Natural killer cell (primary cell): ENCODE measurements around the gene NIP7. TPM values are rescaled to one million over a fixed set of nuclear protein-coding genes. Genes with fewer than 3 reads are reported as not detected.

Source experiments
- ATAC-seq, 3 donors: fragments of 150-1000 bp in 2 of 3; fragments of 200-7000 bp in 1 of 3; cut with Tn5 transposase; 1 replicate in 1 of 3; 2 replicates in 2 of 3; pipeline ENCODE4 v1.10.0; 2021; ENCODE audit warnings: mild to moderate bottlenecking in 2 of 3, moderate library complexity in 2 of 3
- DNase-seq, 2 donors: peaks; one replicate each; pipeline versions ENCODE4 v3.0.0 to v3.0.0-alpha.2; 2013 to 2021; ENCODE audit warnings: mixed read lengths in 1 of 2
- H3K27ac ChIP-seq: one replicate; pipeline ENCODE4 v1.5.1; 2013; ENCODE audit warnings: mild to moderate bottlenecking, low read length
- H3K27me3 ChIP-seq: one replicate; pipeline ENCODE4 v1.6.1; 2013; ENCODE audit warnings: low read length; ENCODE audit not compliant: control insufficient read depth, insufficient read depth
- H3K36me3 ChIP-seq: one replicate; pipeline ENCODE4 v1.6.1; 2013; ENCODE audit warnings: low read length; ENCODE audit not compliant: control insufficient read depth, insufficient read depth
- H3K4me1 ChIP-seq: one replicate; pipeline ENCODE4 v1.6.1; 2013; ENCODE audit warnings: low read length; ENCODE audit not compliant: control insufficient read depth, insufficient read depth
- H3K4me3 ChIP-seq: one replicate; pipeline ENCODE4 v1.5.1; 2013; ENCODE audit warnings: low read length
- H3K9me3 ChIP-seq: one replicate; pipeline ENCODE4 v1.6.1; 2013; ENCODE audit warnings: low read length; ENCODE audit not compliant: control insufficient read depth, insufficient read depth
- H3K27ac Mint-ChIP-seq, 2 donors: one replicate each; pipeline ENCODE4 v1.8.0; 2022; ENCODE audit warnings: mild to moderate bottlenecking in 2 of 2, mixed read lengths in 2 of 2, moderate library complexity in 1 of 2
- H3K27me3 Mint-ChIP-seq, 2 donors: one replicate each; pipeline ENCODE4 v1.8.0; 2022; ENCODE audit warnings: low read depth in 2 of 2, mixed read lengths in 2 of 2
- H3K36me3 Mint-ChIP-seq: one replicate; pipeline ENCODE4 v1.8.0; 2022; ENCODE audit warnings: mixed read lengths
- H3K4me1 Mint-ChIP-seq, 2 donors: one replicate each; pipeline ENCODE4 v1.8.0; 2022; ENCODE audit warnings: mixed read lengths in 2 of 2
- H3K4me3 Mint-ChIP-seq: one replicate; pipeline ENCODE4 v1.8.0; 2022; ENCODE audit warnings: mild to moderate bottlenecking, moderate library complexity, mixed read lengths
- H3K9me3 Mint-ChIP-seq, 2 donors: one replicate each; pipeline ENCODE4 v1.8.0; 2022; ENCODE audit warnings: mixed read lengths in 2 of 2
- WGBS: methylation state at CpG from one replicate; pipeline ENCODE4 v1.1.7; 2013; ENCODE audit warnings: missing lambda C conversion rate; ENCODE audit not compliant: insufficient coverage; 5-methylcytosine and 5-hydroxymethylcytosine counted together
- intact Hi-C: fragments of 100-400 bp; cut with micrococcal nuclease; formaldehyde crosslinking; loops from one replicate; pipeline ENCODE4 v1.14.2; 2022
- total RNA-seq, 4 donors: library from RNA; stranded (reverse); fragments of 120-200 nt in 1 of 4; gene quantifications; one replicate each; pipeline versions ENCODE4 v1.2.3 to v1.2.4, GENCODE V29; 2013 to 2022
- TF ChIP-seq, protein P1 (sequence below): fragments of 200-600 bp; IDR thresholded peaks from one replicate; pipeline ENCODE4 v1.8.0; 2022; ENCODE audit warnings: antibody characterized with exemption

The NIP7 gene
- total RNA-seq, 3 donors from 2014 or later (not counting 1 experiment from before 2014, with no cell fraction given) = 33.7 to 41.8 (median 37.7) TPM

DNA sequence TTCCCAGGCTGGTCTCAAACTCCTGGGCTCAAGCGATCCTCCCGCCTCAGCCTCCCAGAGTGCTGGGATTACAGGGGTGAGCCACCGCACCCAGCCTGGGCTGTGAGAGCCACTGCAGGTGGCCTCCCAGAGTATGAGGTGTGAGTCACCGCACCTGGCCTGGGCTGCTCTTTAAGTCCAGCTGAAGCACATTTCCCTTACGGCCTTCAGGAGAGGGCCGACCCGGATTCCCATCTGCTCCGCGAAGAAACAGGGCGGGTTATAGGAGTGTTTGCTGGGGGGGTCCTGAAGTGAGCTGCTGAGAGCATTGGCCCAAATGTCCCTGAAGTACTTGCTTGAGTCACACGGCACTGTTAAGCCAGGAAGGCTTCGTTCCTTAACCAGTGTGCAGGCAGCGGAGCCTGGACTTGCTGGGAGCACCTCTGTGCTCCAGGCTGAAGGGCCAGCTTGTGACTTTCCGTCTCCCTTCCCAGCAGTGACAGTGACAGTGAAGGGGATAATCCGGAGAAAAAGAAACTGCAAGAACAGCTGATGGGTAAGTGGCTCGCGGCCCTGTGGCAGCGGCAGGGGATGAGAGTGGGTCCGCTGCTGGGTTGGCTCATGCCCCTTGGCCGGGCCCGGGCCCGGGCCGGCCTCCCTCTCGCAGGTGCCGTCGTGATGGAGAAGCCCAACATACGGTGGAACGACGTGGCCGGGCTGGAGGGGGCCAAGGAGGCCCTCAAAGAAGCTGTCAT, 21.2 kb upstream of the NIP7 start:
- Histone ChIP-seq H3K4me3 (no peak overlapping the region), H3K4me1 (no peaks in the 10 kb centered on the region), H3K27me3 (no peaks in the 10 kb centered on the region), H3K36me3 (peaks cover 81% of the 10 kb centered on the region), H3K27ac (no peak overlapping the region), H3K9me3 (no peaks in the 10 kb centered on the region)
- TF ChIP-seq, protein P1, sequence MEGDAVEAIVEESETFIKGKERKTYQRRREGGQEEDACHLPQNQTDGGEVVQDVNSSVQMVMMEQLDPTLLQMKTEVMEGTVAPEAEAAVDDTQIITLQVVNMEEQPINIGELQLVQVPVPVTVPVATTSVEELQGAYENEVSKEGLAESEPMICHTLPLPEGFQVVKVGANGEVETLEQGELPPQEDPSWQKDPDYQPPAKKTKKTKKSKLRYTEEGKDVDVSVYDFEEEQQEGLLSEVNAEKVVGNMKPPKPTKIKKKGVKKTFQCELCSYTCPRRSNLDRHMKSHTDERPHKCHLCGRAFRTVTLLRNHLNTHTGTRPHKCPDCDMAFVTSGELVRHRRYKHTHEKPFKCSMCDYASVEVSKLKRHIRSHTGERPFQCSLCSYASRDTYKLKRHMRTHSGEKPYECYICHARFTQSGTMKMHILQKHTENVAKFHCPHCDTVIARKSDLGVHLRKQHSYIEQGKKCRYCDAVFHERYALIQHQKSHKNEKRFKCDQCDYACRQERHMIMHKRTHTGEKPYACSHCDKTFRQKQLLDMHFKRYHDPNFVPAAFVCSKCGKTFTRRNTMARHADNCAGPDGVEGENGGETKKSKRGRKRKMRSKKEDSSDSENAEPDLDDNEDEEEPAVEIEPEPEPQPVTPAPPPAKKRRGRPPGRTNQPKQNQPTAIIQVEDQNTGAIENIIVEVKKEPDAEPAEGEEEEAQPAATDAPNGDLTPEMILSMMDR = no peak
- Mint-ChIP-seq H3K27me3 (no peaks in the 10 kb centered on the region), H3K36me3 (peaks cover 6% of the 10 kb centered on the region), H3K27ac (no peak overlapping the region), H3K4me1 (peaks cover 7 to 21% of the 10 kb centered on the region in 2 donors), H3K4me3 (no peak overlapping the region), H3K9me3 (no peaks in the 10 kb centered on the region)
- ATAC-seq (no peak), DNase-seq (no peak)
- WGBS = 98% methylated on average over 30 of the region's 30 CpGs
- intact Hi-C loops = no loop called here

DNA sequence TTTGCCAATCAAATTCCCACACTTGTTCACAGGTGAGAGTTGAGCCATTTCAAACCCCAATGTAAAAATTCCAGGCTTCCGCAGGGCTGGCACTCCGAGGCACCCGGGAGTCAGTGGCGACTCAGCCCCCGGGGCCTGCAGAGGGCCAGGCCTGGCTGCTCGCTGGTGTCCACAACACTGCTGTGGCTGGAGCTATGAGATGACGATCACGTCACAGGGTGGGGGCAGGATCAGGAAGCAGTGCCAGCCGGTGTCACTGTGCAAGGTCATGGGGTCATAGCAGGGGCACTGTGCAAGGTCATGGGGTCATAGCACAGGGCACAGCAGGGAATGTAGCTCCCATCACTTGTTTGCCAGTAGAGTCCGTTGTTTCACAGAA, 20.7 kb upstream of the NIP7 start:
- Mint-ChIP-seq H3K27me3 (no peaks in the 10 kb centered on the region), H3K4me3 (no peak overlapping the region), H3K9me3 (no peaks in the 10 kb centered on the region), H3K36me3 (peaks cover 6% of the 10 kb centered on the region), H3K4me1 (peaks cover 1 to 15% of the 10 kb centered on the region in 2 donors), H3K27ac (no peak overlapping the region)
- DNase-seq (no peak), ATAC-seq (no peak)
- H3K4me3 ChIP-seq = no peak overlapping the region
- WGBS = 94% methylated on average over 10 of the region's 10 CpGs
- H3K36me3 ChIP-seq = peaks cover 82% of the 10 kb centered on the region
- intact Hi-C loops = no loop called here
- H3K27ac ChIP-seq = no peak overlapping the region
- H3K27me3 ChIP-seq = no peaks in the 10 kb centered on the region
- H3K9me3 ChIP-seq = no peaks in the 10 kb centered on the region
- H3K4me1 ChIP-seq = no peaks in the 10 kb centered on the region
- TF ChIP-seq, protein P1 = no peak

DNA sequence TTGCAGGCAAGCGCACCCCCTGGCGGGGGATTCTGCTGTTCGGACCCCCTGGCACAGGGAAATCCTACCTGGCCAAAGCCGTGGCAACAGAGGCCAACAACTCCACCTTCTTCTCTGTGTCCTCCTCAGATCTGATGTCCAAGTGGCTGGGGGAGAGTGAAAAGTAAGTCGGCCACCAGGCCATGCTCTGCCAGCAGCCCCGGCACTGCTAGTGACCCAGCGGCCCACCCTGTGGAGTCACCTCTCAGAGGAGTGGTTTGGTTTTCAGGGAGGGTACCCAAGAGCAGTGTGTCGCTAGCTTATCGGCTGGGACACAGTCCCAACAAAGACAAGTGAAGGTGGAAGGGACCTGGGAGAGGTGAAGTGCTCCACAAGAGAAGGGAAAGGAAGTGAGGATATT, 20.2 kb upstream of the NIP7 start:
- Mint-ChIP-seq H3K4me3 (no peak overlapping the region), H3K27ac (no peak overlapping the region), H3K36me3 (peaks cover 6% of the 10 kb centered on the region), H3K9me3 (no peaks in the 10 kb centered on the region), H3K27me3 (no peaks in the 10 kb centered on the region), H3K4me1 (peaks cover 0 to 13% of the 10 kb centered on the region in 2 donors)
- Histone ChIP-seq H3K4me3 (no peak overlapping the region), H3K36me3 (peaks cover 85% of the 10 kb centered on the region), H3K9me3 (no peaks in the 10 kb centered on the region), H3K27me3 (no peaks in the 10 kb centered on the region), H3K4me1 (no peaks in the 10 kb centered on the region), H3K27ac (no peak overlapping the region)
- WGBS = over 99% methylated on average over 9 of the region's 9 CpGs
- intact Hi-C loops = no loop called here
- TF ChIP-seq, protein P1 = no peak
- ATAC-seq (no peak), DNase-seq (no peak)
